Jurkat, Clone E6-1 (cell line): ENCODE data around the gene CHRM2.

ENCODE experiments used
- DNase-seq: peaks from one replicate; pipeline ENCODE4 v3.0.0-alpha.2; 2011; ENCODE audit warnings: low read depth, low spot score
- H3K4me3 ChIP-seq: 2 replicates; pipeline ENCODE4 v1.5.1; 2011; ENCODE audit warnings: mild to moderate bottlenecking, low read length, control low read depth, moderate library complexity

The CHRM2 gene

GRCh38 chr7:136890399-136890798, 21.9 kb downstream of the CHRM2 start:
- no peak for DNase-seq
- no peak overlapping the region for H3K4me3 ChIP-seq

GRCh38 chr7:136891850-136892249, 23.4 kb downstream of the CHRM2 start:
- H3K4me3 ChIP-seq: no peak overlapping the region
- no peak for DNase-seq

- no peak overlapping the region for H3K4me3 ChIP-seq
- DNase-seq: no peak
These were observed 26.3 kb downstream of the CHRM2 start for GRCh38 chr7:136894789-136895188.

GRCh38 chr7:136897676-136898075, 29.2 kb downstream of the CHRM2 start:
- DNase-seq: no peak
- no peak overlapping the region for H3K4me3 ChIP-seq

DNA sequence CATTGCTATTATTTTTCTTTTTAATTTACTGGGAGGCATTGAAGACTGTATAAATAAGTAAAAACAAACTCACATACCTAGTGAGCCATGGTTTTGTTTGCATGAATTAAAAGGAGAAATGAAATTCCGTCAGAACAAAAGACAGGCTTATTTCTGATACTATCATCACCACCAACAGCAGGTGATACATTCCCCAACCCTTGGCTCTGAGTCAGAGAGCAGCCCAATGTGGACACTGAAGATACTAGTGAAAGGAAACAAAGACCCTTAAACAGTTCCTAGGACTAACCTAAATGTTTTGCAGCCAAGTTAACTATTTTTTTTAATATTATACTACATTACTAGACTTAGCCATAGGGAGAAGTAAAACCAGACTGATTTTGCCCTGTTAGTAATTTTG, 31.6 kb downstream of the CHRM2 start:
- no peak for DNase-seq
- no peak overlapping the region for H3K4me3 ChIP-seq

GRCh38 chr7:136910771-136911170, 42.3 kb downstream of the CHRM2 start:
- no peak for DNase-seq
- no peak overlapping the region for H3K4me3 ChIP-seq

DNA sequence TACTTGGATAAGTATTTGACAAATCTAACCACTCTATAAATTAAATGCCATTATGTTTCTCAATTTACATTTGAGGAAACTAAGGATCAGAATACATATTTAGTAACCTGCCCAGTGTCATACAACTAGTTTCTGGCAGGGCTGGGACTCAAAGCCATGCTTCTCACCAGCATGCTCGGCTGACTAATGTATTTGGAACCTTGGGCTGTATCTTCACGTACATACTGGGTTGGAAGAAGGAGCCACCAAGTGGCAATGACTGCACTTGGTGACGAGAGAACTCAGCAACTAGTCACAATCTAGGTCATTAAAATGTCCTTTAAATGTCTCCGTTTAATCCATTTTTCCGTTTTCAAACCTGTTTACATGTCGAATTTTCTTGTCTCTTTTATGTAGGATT, 42.9 kb downstream of the CHRM2 start:
- H3K4me3 ChIP-seq: no peak overlapping the region
- peak; percentile 4 for DNase-seq

- DNase-seq: no peak
- H3K4me3 ChIP-seq: no peak overlapping the region
These were observed 43.9 kb downstream of the CHRM2 start for GRCh38 chr7:136912339-136912738.

GRCh38 chr7:136914016-136914415, 45.6 kb downstream of the CHRM2 start:
- no peak for DNase-seq
- no peak overlapping the region for H3K4me3 ChIP-seq

GRCh38 chr7:136919820-136920219, 51.4 kb downstream of the CHRM2 start:
- H3K4me3 ChIP-seq: no peak overlapping the region
- DNase-seq: no peak

GRCh38 chr7:136923111-136923667, 54.7 kb downstream of the CHRM2 start:
- no peak overlapping the region for H3K4me3 ChIP-seq
- DNase-seq: no peak

GRCh38 chr7:136925044-136925443, 56.6 kb downstream of the CHRM2 start:
- H3K4me3 ChIP-seq: no peak overlapping the region
- no peak for DNase-seq

GRCh38 chr7:136925556-136925955, 57.1 kb downstream of the CHRM2 start:
- no peak overlapping the region for H3K4me3 ChIP-seq

DNA sequence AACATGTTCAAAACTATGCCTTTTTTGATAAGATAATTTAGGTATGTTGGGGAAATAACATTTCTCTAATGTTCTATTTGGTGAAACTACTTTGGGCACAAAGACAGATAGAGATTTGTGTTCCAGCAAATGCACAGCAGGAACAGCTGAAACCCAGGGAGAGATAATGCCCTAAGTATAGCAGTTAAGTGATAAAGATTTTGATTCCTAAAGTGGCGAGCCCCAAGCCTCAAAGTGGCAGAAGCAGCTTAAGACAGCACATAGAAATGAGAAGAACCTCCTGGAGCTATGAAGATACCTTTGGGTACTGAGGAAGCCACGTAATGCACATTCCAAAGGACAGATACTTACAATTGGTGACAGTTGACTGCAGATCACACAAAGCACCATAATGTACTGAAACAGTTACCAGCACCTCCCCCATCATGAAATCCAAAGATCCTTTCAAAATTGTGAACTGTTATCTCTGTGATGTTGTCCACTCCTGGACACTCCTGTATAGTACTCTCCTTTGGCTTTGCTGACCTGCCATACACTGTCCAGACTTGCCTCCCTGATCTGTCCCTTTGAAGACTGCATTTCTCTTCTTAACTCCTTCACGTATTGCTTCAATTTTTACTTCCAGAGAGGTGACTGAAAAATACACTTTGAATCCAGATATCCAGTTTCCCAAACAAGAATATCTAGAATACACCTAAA, 62.9 kb downstream of the CHRM2 start:
- DNase-seq: no peak
- H3K4me3 ChIP-seq: no peak overlapping the region

More at GRCh38 chr7:136925556-136925955, 57.1 kb downstream of the CHRM2 start:
- DNase-seq: no peak

DNA sequence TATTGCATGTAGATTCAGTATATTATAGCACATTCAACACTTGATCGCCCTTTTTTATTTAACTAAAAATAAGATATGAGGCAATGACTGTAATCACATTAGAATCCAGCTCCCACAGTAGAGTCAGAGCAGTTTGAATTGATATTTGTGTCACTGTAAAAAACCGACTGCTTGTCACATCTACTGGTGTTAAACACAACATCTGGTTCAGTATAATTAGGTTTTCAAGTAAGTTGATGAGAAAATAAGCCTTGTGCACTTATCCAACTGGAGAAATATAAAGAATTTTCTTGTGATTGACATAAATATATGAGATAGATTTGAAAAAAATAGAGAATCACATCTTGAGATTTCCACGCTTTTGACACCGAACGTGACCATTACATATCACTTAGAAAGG, 69.0 kb downstream of the CHRM2 start:
- DNase-seq: no peak
- H3K4me3 ChIP-seq: no peak overlapping the region

- no peak for DNase-seq
- no peak overlapping the region for H3K4me3 ChIP-seq
These were observed 70.0 kb downstream of the CHRM2 start for GRCh38 chr7:136938476-136938875.

- no peak for DNase-seq
- no peak overlapping the region for H3K4me3 ChIP-seq
These were observed 71.7 kb downstream of the CHRM2 start for GRCh38 chr7:136940122-136940521.

DNA sequence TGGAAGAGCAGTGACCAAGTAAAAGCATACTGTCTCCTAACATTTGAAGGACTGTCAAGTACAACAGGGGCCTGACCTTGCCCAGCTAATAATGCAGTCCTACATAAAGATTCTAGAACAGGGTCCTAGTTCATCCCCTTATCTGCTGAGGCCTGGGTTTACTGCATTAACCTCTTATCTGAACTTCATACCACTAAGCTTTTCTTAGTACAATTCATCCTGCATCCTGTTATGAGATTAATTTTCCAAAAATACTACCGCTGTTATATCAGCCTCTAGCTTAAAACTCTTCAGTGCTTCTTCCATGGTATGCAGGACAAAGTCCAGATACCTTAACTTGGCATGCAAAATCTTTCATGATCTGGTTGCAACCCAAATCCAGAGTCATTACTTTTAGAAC, 72.5 kb downstream of the CHRM2 start:
- no peak overlapping the region for H3K4me3 ChIP-seq

DNA sequence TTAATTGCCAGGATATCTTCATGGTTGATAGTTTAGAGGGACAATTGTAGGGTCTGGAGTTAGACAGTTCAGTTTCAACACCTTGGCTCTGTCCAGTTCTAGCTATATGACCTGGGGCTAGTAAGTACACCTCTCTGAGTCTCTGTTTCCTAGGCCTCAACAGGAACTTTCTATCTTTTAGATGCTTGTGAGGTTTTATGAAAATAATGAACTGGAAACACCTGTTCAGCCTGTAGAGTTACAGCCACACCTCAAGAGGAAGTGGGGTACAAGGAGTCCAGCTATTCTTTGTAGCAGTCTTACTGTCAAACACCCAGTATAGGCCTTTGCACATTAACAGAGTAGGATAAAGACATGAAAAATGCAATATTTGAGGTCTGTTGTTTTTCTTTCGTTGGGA, 73.4 kb downstream of the CHRM2 start:
- no peak overlapping the region for H3K4me3 ChIP-seq
- DNase-seq: no peak

More for the DNA sequence above, 72.5 kb downstream of the CHRM2 start:
- DNase-seq: no peak

DNA sequence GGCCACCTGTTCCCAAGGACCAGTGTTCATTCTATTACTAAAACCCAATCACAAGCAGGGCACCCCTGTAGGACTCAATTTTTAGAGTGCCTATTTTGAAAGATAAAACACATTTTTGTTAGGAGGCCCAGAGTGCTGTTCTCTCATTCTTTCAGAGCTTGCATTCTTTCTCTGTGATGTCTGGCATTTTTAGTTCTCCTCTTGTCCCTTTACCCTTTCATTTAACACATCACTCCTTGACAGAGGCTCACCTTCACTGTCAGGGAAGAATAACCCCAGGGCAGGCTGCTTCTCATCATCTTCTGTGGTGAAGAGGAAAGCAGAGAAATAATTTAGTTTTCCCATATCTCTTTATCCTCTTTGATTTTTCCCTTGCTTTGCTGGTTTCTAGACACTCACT, 73.9 kb downstream of the CHRM2 start:
- no peak for DNase-seq
- no peak overlapping the region for H3K4me3 ChIP-seq

GRCh38 chr7:136942994-136943393, 74.5 kb downstream of the CHRM2 start:
- DNase-seq: no peak
- no peak overlapping the region for H3K4me3 ChIP-seq
